Stomach (tissue), 4 donors: ENCODE measurements around the gene HOXD8.

Experiments
- CTCF ChIP-seq, 7 experiments: fragments of 450-650 bp in 4 of 7; fragments of 200-600 bp in 3 of 7; sonication (generic) in 3 of 7; IDR thresholded peaks; one replicate each; pipeline ENCODE4 v1.5.1; 2016 to 2019; ENCODE audit warnings: antibody characterized with exemption in 7 of 7, control low read depth in 2 of 7, mild to moderate bottlenecking in 1 of 7
- EP300 ChIP-seq: sonication (generic); formaldehyde crosslinking; IDR thresholded peaks from one replicate; pipeline ENCODE4 v1.6.1; 2017; ENCODE audit warnings: antibody characterized with exemption

- no peak for TF ChIP-seq CTCF (IDR thresholded peaks at IDR 0.05)
- no peak for TF ChIP-seq EP300
Measured at GRCh38 chr2:176142281-176142680, 12.8 kb downstream of the HOXD8 start.
